Measurements from ENCODE around the gene NEK6.

Gene NEK6

GRCh38 chr9:124260769-124261603 is 3.2 kb downstream of the NEK6 start:
- DNase-seq (ENCODE audit: low read depth in 2 of 2, low spot score in 1 of 2), result no peak

GRCh38 chr9:124261736-124262648 is 4.2 kb downstream of the NEK6 start:
- DNase-seq (ENCODE audit: low read depth in 2 of 2, low spot score in 1 of 2), result no peak

GRCh38 chr9:124262649-124262972 is 4.9 kb downstream of the NEK6 start:
- no peak for DNase-seq (ENCODE audit: low read depth in 2 of 2, low spot score in 1 of 2)

GRCh38 chr9:124263213-124263612 is 5.5 kb downstream of the NEK6 start:
- DNase-seq (ENCODE audit: low read depth in 2 of 2, low spot score in 1 of 2), result no peak

GRCh38 chr9:124263800-124264426 is 6.2 kb downstream of the NEK6 start:
- DNase-seq (ENCODE audit: low read depth in 2 of 2, low spot score in 1 of 2), result no peak

GRCh38 chr9:124264823-124265233 is 7.1 kb downstream of the NEK6 start:
- DNase-seq (ENCODE audit: low read depth in 2 of 2, low spot score in 1 of 2), result no peak

GRCh38 chr9:124265551-124265950 is 7.8 kb downstream of the NEK6 start:
- no peak for DNase-seq (ENCODE audit: low read depth in 2 of 2, low spot score in 1 of 2)

GRCh38 chr9:124266139-124266825 is 8.5 kb downstream of the NEK6 start:
- no peak for DNase-seq (ENCODE audit: low read depth in 2 of 2, low spot score in 1 of 2)

- DNase-seq (ENCODE audit: low read depth in 2 of 2, low spot score in 1 of 2), result no peak
Measured at GRCh38 chr9:124266826-124267201, 9.1 kb downstream of the NEK6 start.

- DNase-seq (ENCODE audit: low read depth in 2 of 2, low spot score in 1 of 2), result no peak
Measured at GRCh38 chr9:124267271-124267807, 9.6 kb downstream of the NEK6 start.

GRCh38 chr9:124268248-124268647 is 10.5 kb downstream of the NEK6 start:
- DNase-seq (ENCODE audit: low read depth in 2 of 2, low spot score in 1 of 2), result no peak

GRCh38 chr9:124268661-124269060 is 10.9 kb downstream of the NEK6 start:
- no peak for DNase-seq (ENCODE audit: low read depth in 2 of 2, low spot score in 1 of 2)

GRCh38 chr9:124269556-124269955 is 11.8 kb downstream of the NEK6 start:
- DNase-seq (ENCODE audit: low read depth in 2 of 2, low spot score in 1 of 2), result no peak

- no peak for DNase-seq (ENCODE audit: low read depth in 2 of 2, low spot score in 1 of 2)
Measured at GRCh38 chr9:124270504-124271335, 13.0 kb downstream of the NEK6 start.

- DNase-seq (ENCODE audit: low read depth in 2 of 2, low spot score in 1 of 2), result no peak
Measured at GRCh38 chr9:124271660-124272059, 13.9 kb downstream of the NEK6 start.

- no peak for DNase-seq (ENCODE audit: low read depth in 2 of 2, low spot score in 1 of 2)
Measured at GRCh38 chr9:124272118-124272517, 14.4 kb downstream of the NEK6 start.

GRCh38 chr9:124272979-124273378 is 15.2 kb downstream of the NEK6 start:
- DNase-seq (ENCODE audit: low read depth in 2 of 2, low spot score in 1 of 2), result no peak

GRCh38 chr9:124273427-124274160 is 15.8 kb downstream of the NEK6 start:
- no peak for DNase-seq (ENCODE audit: low read depth in 2 of 2, low spot score in 1 of 2)

- no peak for DNase-seq (ENCODE audit: low read depth in 2 of 2, low spot score in 1 of 2)
Measured at GRCh38 chr9:124274226-124274625, 16.5 kb downstream of the NEK6 start.
